Dermis blood vessel endothelial cell (primary cell): ENCODE results near the gene RNF175. TPM values are rescaled to one million over a fixed set of nuclear protein-coding genes. Genes with fewer than 3 reads are reported as not detected.
A peak's percentile ranks its signal among the peaks of the same experiment; 100 is the strongest.
"Not testable (repeated sequence)": the region's sequence is repeated elsewhere in the genome, so short reads cannot be mapped to it uniquely, and the experiment has no call there.

ENCODE experiments used
- DNase-seq: peaks from one replicate; pipeline ENCODE4 v3.0.0; 2010
- total RNA-seq: library from RNA; depleted of rRNA; stranded (reverse); fragments of >200 nt; gene quantifications from 2 replicates; pipeline ENCODE4 v1.2.3, GENCODE V29; 2014

RNF175 gene
- total RNA-seq, 1 donor from 2014 or later, result not detected

DNA sequence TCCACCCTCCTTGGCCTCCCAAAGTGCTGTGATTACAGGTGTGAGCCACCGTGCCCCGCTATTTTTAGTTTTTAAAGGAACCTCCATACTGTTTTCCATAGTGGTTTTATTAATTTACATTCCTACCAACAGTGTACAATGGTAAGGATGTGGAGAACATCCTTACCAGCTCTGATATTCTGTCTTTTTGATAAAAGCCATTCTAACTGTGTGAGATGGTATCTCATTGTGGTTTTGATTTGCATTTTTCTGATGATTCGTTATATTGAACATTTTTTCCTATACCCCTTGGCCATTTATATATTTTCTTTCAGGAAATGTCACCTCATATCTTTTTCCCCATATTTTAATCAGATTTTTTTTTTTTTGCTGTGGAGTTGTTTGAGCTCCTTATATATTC, 90.0 kb downstream of the RNF175 start:
- DNase-seq, result no peak

DNA sequence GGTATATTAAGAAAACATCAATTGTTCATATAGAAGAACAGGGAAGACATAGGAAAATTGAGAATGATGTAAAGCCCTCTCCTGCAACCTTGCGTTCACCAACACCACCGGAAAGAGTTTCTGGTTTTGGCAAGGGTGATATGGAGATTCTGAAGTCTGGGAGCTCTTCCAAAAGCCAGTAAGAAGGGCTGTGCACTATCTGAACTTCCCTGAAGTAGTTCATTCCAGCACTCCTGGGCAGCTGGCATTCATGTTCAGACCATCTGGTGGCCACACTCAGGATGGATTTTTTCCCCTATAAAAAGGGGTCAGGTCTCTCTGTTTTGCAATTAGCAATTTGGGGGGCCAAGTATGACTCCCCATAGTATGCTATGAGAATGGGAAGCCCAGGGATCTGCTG, 91.2 kb downstream of the RNF175 start:
- DNase-seq, result no peak

DNA sequence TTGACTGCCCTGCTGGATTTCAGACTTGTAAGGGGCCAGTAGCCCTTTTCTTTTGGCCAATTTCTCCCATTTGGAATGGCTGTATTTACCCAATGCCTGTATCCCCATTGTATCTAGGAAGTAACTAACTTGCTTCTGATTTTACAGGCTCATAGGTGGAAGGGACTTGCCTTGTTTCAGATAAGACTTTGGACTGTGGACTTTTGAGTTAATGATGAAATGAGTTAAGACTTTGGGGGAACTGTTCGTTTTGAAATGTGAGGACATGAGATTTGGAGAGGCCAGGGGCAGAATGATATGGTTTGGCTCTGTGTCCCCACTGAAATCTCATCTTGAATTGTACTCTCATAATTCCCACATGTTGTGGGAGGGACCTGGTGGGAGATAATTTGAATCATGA, 93.3 kb downstream of the RNF175 start:
- not testable (repeated sequence) for DNase-seq

DNA sequence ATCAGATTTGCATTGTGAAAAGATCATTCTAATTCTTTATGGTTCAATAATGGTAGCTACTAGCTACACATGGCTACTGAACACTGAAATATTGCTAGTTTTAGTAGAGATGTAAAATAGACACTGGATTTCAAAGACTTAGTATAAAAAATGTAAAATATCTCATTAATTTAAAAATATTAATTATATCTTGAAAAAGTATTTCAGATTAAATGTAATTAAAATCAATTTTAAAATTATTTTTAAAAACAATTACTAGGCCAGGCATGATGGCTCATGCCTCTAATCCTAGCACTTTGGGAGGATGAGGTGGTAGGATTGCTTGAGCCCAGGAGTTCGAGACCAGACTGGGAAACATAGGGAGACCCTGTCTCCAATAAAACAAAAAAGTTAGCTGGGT, 96.2 kb downstream of the RNF175 start:
- no peak for DNase-seq

DNA sequence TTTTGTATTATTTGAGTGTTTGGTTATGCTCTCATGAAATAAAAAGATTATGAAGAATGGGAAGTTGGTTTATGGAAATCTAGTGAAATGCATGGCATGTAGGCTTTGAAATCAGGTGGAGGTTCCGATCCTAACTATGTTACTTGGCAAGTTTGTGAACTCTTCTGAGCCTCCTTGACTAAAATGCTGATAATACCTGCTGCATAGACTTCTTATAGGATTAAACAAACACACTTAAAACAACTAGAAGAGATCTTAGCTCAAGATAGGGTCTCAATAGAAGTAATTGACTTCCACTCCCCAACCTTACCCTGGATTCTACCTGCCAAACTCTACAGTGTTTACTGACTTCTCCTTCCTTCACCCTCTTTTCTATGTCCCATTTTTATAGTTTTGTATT, 97.9 kb downstream of the RNF175 start:
- no peak for DNase-seq

DNA sequence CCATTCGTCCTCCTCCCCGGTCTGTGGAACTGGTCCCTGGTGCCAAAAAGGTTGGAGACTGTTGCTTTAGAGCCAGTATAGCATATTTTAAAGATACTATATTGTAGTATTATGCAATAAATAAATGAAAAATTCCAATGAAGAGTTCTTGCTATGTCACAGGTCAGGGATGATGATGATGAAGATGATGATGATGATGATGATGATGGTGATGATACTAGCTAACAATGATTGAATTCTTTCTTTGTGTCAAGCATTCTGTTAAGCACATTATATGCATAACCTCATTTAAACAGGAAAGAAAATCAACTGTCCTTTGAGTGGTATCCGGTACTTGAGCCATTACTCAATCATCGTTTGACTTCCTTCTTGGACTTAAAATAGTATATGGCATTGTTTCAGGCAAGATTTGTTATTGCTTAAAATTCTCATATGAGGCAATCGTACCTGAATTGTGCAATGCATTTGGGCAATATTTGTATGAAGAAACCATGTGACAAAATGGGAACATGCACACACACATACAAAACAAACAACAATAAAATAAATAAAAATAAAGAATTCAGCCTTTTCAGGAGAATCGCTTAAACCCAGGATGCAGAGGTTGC, 98.5 kb downstream of the RNF175 start:
- peak; percentile 80 for DNase-seq

Other genes starting within 250 kb of the RNF175 start
- gene TLR2, start 75.7 kb downstream of the RNF175 start, total RNA-seq, result 0.51 and 1.9 TPM in 2 replicates
- gene SFRP2, start 29.1 kb upstream of the RNF175 start, total RNA-seq, result 0.09 TPM in 1 of 2 replicates, not detected in the other